NCI-H345 (cell line): ENCODE results near the gene PWWP2B.
A peak's percentile ranks its signal among the peaks of the same experiment; 100 is the strongest.

Source experiments
- DNase-seq: peaks from one replicate; lab custom pipeline; 2025; lab: John Stamatoyannopoulos, UW

The PWWP2B gene

DNA sequence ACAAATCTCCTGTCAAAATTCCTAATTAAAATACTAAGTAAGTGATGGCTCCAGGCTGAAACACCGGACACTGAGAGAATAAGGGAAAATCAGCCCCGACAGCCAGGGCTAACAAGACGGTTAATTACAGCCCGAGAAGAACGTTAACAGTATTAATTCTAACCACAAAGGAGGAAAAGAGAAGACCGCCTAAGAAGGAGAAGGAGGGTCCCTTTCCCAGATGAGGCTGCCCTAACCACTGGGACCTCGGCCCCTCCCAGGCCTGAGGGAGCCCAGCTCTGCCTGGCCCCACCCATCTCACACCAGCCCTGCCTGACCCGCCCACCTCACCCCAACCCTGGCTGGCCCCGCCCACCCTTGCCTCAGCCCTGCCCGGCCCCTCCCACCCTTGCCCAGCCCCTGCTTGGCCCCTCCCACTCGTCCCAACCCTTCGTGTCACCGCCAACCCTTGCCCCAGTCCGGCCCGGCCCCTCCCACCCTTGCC, 51.3 kb downstream of the PWWP2B start:
- no peak for DNase-seq

DNA sequence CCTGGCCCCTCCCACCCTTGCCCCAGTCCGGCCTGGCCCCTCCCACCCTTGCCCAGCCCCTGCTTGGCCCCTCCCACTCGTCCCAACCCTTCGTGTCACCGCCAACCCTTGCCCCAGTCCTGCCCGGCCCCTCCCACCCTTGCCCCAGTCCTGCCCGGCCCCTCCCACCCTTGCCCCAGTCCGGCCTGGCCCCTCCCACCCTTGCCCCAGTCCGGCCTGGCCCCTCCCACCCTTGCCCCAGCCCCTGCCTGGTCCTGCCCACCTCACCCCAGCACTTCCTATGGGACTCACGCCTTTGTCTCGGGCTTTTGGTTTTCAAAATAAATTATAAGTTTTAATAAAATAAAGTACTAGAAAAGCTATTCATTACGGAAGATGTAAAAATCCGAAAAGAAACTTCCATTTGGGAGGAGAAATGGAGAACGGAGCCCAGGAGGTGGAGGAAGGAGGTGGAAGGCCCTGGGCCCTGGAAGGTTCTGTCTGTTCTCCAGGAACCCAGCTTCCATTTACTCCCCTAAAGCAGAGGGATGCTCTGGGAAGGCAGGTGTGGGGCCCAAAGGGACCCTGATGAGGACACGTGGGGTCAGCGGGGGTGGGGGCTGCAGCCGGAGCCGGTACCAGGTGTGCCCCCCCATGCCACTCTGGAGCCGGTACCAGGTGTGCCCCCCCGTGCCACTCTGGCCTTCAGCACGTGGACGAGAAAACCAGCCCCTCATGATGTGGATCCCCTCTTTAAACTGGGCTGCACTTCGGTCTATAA, 52.2 kb downstream of the PWWP2B start:
- no peak for DNase-seq

DNA sequence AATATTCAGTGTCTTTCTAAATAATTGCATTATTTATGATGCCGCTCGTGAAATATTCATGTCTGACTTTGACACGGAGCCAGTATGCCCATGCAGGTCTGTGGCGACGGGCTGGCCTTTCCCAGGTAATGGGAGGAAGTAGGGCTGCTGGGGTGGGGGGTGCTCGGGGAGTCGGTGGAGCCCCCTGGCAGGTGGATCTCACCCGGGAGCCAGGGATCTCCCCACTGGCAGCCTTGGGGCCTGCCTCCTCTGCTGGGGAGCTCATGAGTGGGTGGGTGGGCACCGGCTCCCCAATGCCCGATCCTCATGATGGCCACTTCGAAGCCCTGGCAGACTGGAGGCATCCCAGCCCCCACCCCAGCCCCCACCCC, 52.8 kb downstream of the PWWP2B start:
- DNase-seq = no peak

DNA sequence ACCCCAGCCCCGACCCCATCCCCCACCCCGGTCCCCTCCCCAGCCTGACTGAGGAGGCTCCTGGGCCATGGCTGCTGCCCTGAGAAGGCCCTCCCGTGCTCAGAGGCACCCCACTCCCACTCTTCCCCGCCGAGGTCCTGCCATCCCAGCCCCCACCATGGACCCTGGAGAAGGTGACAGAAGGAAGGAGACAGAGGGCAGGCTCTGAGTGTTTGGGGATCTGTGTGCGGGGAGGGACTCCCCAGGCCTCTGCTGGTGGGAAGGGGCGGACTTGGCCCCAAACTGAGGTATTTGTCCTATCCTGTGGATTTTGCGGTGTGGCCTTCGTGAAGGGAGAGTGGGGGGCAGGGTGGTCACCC, 53.4 kb downstream of the PWWP2B start:
- DNase-seq = no peak

DNA sequence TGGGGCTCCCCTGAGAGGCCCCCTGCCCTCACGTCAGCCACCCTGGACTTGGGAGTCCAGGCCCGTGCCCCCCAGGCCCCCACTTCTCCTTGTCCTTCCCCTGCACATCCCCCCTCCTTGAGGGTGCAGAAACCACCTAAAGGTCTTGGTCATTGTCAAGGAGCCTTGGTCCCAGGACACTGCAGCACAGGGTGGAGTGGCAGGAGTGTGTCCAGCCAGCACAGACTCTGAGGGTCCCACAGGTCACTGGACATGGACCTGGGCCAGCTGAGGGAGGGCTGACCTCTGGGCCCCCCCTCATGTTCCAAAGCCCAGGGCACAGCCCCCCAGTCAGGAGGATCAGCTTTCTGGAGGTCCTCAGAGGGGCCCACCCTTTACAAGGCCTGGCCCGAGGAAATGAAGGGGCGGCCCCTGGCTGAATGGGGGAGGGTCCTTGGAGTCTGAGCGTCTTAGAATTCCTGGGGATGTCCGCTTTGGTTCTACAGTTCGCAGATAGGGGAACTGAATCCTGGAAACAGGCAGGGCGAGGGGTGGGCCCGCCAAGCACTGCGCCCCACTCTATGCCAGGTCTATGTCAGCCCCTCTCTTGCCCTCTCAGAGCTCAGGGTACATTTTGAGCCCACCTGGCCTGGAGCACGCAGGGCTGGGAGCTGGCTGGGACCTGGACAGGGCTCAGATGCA, 54.0 kb downstream of the PWWP2B start:
- no peak for DNase-seq

DNA sequence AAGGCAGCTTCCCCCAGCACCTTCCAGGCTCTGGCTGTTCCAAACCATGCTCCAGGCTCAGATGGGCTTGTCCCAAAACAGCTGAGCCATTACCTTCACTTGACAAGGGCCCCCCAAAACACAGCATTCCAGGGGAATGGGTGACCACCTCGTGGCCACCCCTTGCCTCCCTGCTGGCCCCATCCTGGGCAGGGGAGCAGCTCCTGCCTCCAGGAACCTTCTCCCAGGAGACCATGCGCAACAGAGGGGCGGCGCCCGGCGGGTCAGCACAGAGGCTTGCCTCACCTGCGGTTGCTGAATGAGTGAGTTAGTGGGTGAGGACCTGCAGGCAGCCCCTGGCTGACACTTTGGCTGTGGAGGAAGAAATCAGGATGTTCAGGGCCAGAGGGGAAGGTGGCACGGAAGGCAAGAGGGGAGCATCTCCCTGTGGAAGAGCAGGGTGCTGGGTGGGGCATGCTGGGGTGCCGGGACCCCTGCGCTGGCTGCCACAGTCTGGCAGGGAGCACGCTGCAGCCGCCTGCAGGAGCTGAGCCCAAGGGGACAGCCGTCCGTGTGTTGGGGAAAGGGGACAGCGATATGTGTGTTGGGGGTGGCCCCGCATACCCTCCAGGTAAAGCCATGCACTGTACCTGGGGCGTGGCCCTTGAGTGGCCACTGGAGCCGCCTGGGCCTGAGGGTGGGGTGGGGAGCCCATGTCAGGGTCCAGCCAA, 54.7 kb downstream of the PWWP2B start:
- peak; percentile 21 for DNase-seq

DNA sequence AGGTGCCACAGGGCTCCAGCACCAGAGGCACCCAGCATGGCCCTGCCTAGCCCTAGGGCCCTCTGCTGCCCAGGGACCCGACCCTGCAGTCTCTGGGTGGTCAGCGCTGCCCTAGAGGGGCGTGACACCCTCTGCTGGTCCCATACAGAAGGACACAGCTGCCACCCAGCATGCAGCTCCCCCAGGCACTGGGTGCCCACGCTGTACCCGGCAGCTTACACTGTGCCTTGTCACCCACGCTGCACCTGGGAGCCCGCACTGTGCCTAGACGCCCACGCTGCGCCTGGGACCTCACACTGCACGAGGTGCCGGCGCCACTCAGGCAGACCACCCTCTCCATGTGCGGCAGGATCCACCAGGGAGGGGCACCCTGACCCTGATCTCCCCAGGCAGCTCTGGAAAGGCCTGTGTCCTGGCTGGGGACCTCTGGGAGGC, 55.2 kb downstream of the PWWP2B start:
- DNase-seq = no peak

DNA sequence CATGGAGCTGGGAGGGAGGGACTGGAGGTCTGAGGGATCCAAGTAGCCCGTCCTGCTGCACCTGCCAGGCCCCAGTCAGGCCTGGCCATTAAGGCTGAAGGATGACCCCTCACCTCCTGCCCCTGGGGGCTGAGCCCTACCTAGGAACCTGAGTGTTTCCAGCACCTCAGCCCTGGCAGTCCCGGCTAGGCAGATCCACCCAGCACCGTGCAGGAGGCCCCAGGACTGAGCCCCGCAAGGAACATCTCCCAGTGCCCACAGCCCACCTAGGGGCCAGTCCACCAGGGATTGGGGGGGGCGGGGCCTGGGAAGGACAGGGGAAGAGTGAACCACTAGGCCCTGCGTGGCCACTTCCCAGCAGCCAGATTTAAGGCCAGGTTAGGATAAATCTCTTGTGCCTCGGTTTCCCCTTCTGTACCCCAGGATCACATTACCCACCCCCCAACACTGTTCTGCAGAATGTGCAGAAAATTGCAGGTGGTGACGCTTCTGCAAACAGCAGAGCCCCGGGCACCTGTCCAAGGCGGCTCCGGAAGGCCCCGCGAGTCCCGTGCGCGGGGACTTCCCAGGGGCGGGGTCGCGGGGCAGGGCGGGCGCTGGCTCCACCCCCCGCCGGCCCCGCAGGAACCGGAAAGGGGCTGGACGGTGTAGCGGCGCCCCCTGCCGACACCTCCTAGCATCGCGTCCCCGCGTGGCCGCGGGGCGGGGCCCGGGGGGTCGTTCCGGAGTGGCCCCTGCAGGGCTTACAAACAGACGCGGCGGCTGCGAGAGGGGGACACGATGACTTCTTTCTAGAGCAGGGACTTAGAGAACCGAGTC, 55.9 kb downstream of the PWWP2B start:
- DNase-seq = peak; percentile 79

DNA sequence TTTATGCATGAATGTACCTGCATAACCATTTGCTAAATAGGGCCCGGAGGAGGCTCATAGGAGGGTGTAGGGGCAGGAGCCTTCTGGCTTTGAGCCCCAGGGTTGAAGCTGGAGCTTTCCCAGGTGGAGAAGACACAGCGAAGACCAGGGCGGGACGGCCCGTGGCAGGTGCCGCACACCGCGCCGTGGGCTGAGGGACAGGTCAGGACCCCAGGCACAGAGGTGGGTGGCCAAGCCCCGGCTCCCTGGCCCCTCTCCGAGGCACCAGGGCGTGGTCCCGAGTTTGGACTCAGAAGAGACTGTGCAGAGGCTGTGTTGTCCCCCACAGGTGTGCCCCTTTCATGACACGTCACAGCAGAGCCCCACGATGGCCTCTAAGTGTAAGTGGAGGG, 56.5 kb downstream of the PWWP2B start:
- no peak for DNase-seq

DNA sequence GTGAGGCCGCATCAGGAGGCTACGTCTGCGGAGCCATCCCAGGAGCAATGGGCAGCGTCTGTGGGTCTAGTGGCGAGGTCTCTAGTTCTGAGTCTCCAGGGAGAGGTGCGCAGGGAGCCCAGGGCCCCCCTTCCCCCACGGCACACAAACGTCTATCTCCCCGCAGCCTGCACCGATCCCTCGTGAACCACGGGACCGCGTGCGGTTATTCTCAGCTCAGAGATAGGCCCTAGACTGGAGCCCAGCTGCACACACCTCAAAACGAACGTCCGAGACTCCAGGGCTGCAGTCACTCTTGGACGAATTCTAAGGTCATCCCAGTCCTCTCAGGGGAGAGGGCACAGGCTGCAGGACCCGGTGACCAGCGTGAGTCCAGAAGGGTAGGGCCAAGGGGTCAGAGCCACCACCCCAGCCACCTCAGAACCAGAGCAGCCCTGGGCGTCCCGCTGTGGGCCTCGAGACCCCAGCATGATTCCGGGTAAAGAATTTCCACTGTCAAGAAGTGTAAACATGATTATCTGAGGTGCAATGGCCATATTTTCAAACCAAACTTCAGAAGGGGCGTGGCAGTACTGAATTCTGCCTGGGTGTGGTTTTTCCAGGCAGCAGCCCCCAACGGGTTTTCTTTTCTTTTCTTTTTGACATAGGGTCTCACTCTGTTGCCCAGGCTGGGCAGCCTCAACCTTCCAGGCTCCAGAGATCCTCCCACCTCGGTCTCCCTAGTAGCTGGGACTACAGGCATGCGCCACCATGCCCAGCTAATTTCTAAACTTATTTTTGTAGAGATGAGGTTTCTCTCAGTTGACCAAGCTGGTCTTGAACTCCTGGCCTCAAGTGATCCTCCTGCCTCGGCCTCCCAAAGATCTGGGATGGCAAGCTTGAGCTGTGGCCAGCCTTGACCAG, 57.5 kb downstream of the PWWP2B start:
- no peak for DNase-seq

DNA sequence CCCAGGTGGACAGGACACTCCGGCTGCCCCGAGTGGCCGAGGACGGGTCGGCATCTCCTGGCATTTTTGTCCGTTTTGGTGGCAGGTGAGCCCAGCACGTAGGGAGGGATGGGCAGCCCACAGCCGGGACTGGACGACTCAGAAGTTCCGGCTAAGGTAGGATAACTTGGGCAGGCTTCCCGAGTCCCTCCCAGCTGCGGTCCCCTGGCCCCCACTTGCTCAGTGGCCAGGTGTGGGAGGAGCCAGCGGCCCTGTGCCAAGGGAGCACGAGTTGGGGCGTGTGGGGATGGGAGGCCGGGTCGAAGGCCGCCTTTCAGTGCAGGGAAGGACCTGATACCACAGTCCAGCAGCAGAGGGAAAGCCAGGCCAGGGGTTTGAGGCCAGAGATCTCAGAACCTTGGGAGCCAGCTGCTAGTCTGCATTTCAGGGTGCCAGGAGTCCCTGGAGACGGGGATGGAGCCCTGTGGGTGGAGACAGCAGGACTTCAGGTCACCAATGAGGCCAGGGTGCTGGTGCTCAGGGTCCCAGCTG, 58.5 kb downstream of the PWWP2B start:
- DNase-seq = no peak

DNA sequence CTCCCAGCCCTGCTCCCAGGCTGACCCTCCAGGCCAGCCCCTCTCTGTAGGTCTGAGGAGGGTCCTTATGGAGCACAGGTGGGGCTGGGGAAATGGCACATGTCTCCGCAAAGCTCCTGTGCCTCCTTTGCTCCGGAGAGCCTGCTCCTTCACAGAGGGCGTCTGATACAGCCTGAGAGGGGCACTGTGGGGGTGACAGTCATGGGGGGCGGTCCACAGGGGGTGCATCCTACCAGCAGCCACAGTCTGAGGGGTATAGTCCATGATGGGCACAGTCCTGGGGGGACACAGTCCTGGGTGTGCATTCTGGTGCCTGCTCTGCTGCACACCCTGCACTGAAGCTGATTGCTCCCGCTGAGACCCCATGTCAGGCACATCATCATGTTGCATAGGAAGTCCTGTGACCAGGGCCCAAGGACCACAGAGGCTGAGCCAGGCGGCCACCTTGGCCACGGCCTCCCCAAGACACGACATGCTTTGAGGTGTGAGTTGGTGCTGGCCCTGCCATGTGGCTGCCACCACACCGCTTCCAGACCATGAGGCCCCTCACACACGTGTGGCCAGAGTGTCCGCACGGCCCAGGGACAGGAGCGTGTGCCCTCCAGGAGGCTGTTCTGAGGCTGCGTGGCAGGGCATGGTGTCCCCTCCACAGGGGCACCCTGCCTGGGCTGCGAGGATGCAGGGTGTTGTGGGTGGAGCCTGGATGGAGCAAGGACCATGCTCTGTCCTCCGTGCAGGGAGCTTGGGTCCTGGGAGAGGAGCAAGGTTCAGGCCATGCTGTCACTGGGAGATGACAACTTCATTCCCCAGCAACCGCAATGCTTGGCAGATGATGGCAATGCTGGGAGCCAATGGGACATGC, 59.2 kb downstream of the PWWP2B start:
- DNase-seq = no peak

DNA sequence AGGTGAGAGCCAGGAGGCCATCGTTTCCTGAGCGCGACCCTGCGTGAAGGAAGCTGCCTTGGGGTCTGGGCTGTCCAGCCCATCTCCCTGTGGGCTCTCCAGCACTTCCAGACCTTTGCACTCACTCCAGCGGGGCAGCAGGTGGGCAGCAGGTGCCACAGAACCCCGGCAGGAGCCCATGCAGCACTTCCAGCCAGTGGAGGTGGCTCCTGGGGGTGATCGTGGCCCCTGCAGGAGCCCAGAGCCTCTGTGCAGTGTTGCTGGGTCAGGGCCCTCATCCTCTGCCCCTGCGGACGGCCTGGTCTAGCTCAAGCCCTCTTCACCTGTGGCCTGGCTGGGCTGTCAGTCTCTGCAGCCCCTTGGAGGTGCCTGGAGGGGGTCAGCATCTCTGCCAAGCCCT, 59.9 kb downstream of the PWWP2B start:
- DNase-seq = no peak

DNA sequence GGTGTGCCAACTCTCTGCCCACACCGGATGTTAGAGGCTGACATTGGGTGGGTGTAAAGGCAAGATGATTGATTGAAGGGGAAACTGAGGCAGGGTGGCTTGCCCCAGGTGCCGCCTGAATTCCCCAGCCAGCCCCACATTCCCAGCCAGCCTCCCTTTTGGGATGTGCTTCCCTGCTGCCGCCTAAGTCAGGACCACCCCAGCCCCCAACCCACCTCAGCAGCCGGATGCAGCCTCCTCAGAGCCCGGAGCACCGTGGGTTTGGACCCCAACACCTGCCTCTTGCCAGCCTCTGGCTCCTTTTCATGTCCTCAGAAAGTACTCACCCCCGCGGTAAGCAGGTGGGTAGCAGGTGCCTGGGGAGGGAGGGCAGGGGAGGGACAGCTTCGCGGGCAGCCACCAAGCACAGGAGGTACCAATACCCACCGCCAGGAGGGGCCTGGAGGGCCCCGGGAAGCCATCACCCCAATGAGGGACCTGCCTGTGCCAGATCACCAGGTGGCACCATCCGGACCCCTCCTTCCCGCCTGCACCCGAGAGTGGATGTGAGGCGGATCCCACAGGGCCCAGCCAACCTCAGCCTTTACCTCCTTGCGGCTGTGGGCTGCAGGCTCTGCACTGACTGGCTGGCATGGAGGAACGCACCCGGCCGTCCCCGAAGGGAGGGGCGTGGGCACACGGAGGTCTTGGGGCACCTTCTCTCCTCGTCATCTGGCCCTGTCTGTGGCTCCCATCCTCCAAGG, 60.5 kb downstream of the PWWP2B start:
- DNase-seq = peak; percentile 44

DNA sequence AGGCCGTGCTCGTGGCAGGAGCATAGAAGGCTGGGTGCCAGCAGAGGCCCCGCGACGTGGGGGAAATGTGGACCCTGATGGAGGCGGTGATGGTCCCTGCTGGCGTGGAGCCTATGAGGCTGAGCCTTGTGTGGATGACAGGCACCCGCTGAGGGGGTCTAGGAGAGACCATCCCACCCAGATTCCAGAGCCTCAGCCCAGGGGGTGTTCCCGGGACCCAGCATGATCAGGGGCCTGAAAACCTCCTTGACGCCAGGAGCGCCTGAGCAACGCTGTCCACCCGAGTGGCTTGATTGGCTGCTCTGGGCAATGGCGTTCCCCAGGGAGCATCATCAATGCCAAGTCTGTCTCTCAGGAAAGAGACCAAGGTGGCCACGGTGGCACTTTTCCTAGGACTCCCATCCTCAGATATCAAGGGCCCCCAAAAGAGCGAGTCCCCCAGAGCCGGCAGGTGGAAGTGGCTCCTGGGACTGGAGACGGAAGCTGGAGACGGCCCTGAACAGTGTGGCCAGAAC, 61.1 kb downstream of the PWWP2B start:
- DNase-seq = no peak

DNA sequence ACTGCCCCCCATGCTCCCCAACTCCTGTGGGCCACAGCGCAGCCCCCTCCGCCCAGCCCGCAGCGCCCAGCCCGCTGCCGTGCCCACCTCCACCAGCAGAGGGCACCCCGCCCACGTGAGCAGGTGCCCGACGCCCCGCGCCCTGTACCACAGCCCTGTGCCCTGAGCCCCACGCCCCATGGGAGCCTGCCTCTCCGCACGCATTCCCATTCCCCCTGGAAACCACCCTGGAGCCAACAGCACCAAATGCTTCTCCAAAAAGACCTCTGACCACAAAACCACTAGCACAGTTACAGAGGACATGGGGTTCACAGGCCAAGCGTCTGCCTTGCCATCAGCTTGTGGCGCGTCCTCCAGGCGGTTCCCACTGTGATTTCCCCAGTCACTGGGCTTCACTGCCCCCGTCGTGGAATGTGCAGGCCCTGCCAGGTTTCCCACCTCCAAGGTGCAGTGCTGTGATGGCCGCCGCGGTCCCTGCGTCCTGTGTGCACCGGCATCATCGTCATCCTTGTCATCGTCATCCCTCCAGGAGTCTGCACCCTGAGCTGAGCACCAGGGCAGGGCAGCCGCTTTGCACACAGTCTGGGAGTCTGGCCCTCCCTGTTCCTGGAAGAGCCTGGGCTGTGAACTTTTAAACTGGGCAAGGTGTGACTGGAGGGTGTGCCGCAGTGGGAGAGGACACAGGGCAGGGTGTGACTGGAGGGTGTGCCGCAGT, 61.7 kb downstream of the PWWP2B start:
- DNase-seq = peak; percentile 34

DNA sequence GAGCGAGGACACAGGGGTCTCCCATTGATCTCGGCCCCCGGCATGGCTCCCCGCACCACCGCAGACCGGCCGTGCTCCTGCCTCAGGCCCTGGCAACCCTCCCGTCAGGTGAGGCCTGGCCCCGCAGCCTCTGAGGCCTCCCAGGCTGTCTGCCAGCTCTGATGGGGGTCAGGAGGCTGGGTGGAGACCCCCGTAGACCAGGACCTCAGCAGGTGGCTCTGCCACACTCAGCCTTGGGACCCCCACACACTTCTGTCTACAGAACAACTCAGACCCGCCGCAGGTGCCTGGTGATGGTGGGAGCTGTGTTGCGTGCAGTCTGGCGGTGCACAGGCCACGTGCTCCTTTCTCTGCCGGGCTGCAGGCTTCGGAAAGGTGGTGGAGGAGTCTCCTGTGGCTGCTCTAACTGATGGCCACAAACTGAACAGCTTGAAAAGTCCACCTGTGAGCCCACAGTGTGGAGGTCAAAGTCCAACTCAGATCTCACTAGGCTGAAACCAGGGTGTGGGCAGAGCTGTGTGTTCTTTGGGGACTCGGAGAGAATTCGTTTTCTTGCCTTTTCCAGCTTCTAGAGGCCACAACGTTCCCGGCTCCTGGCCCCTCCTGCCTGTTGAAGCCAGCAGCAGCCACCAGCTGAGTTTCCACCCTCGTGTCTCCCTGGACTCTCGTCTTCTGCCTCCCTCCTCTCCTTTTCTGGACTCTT, 62.5 kb downstream of the PWWP2B start:
- DNase-seq = no peak

DNA sequence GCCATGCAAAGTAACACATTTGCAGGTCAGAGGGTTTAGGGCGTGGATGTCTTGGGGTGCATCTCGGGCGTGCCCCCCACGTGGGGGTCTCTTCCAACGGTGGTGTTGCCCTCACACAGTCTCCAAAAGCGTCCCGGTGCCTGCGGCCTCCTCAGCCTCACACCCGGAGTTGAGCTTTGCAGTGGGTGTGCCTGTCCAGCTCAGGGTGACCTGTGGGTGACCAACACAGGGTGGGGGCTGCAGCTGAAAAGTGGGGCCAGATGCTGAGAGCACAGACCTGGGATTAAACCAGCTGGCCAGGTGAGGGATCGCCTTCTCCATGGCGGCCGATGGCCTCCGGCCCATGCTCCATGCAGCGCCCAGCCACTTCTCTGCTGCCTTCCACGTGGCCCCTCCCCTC, 63.1 kb downstream of the PWWP2B start:
- DNase-seq = no peak
